K562 (cell line): ENCODE data around the gene IQCM. TPM values are rescaled to one million over a fixed set of nuclear protein-coding genes. Genes with fewer than 3 reads are reported as not detected.

Source experiments
- ATAC-seq: fragments of 200-7000 bp; cut with Tn5 transposase; 3 replicates; pipeline ENCODE4 v1.9.1; 2020; ENCODE audit warnings: moderate library complexity
- BruUV-seq: library from RNA; stranded (reverse); fragments of 400-500 nt; replicated peaks from 2 replicates; lab custom pipeline; 2021; lab: Mats Ljungman, UMichigan
- CTCF ChIA-PET: fragments of 300-600 bp; formaldehyde crosslinking; extraction: SDS; loops from one replicate; lab custom pipeline; 2021; ENCODE audit warnings: low intra/inter-chr PET ratio; lab: Yijun Ruan, JAX
- POLR2A ChIA-PET: fragments of 300-600, 350-650 bp; sonication (Branson Sonifier 250); formaldehyde crosslinking; extraction: SDS; loops from one replicate; lab custom pipeline; 2021; ENCODE audit warnings: antibody characterized with exemption, inconsistent platforms; lab: Yijun Ruan, JAX
- DNase-seq, 4 experiments: peaks; one replicate each; pipeline versions ENCODE4 v3.0.0 to v3.0.0-alpha.2; 2011 to 2018; ENCODE audit warnings: low spot score in 3 of 4, mixed read lengths in 3 of 4; ENCODE audit errors: extremely low read depth in 1 of 4
- FAIRE-seq: peaks from 2 replicates; lab custom pipeline; 2011; peaks lifted over from hg19 to GRCh38; lab: Jason Lieb, UNC
- H2AFZ ChIP-seq: 2 replicates; pipeline ENCODE4 v1.6.0; 2011; ENCODE audit warnings: low read depth, low read length, control low read depth, inconsistent platforms
- H3K27ac ChIP-seq: fragments of 200-600 bp; 3 replicates; pipeline ENCODE4 v1.8.0; 2011; ENCODE audit warnings: low read depth, mild to moderate bottlenecking, control low read depth, inconsistent platforms, low read length, moderate library complexity, mixed read lengths; ENCODE audit errors: extremely low read depth
- H3K27me3 ChIP-seq, 2 experiments: fragments of 300-600 bp in 1 of 2; 2 replicates in 1 of 2; 3 replicates in 1 of 2; pipeline versions ENCODE4 v1.6.0 to v1.8.0; 2011; ENCODE audit warnings: inconsistent platforms in 2 of 2, low read length in 2 of 2, mild to moderate bottlenecking in 1 of 2, mixed read lengths in 1 of 2, moderate library complexity in 1 of 2; ENCODE audit not compliant: control insufficient read depth in 2 of 2, insufficient read depth in 2 of 2
- H3K36me3 ChIP-seq: fragments of 300-600 bp; 3 replicates; pipeline ENCODE4 v1.8.0; 2011; ENCODE audit warnings: mild to moderate bottlenecking, low read length, inconsistent platforms; ENCODE audit not compliant: control insufficient read depth, insufficient read depth
- H3K4me1 ChIP-seq, 2 experiments: fragments of 200-600 bp in 1 of 2; replicated peaks in 1 of 2; 2 replicates in 1 of 2; 3 replicates in 1 of 2; pipeline versions ENCODE4 v1.5.1 to v1.8.0; 2011; ENCODE audit warnings: inconsistent platforms in 2 of 2, low read length in 2 of 2, mild to moderate bottlenecking in 1 of 2, mixed read lengths in 1 of 2, moderate library complexity in 1 of 2; ENCODE audit not compliant: control insufficient read depth in 2 of 2, insufficient read depth in 2 of 2
- H3K4me2 ChIP-seq: 2 replicates; pipeline ENCODE4 v1.6.1; 2011; ENCODE audit warnings: low read length, control low read depth, inconsistent platforms, mixed read lengths; ENCODE audit not compliant: insufficient read depth
- H3K4me3 ChIP-seq: fragments of 200-600 bp; sonication (generic), shearing (Covaris generic); 2 replicates; pipeline ENCODE4 v1.5.1; 2016; ENCODE audit warnings: control low read depth, inconsistent platforms
- H3K79me2 ChIP-seq: fragments of 200-600 bp; 3 replicates; pipeline ENCODE4 v1.8.0; 2011; ENCODE audit warnings: low read length, inconsistent platforms; ENCODE audit not compliant: control insufficient read depth, insufficient read depth
- H3K9ac ChIP-seq, 2 experiments: 2 replicates each; pipeline versions ENCODE4 v1.6.0 to v1.6.1; 2011; ENCODE audit warnings: low read depth in 2 of 2, low read length in 2 of 2, control low read depth in 1 of 2, inconsistent platforms in 1 of 2, mild to moderate bottlenecking in 1 of 2, mixed read lengths in 1 of 2; ENCODE audit not compliant: insufficient read depth in 1 of 2
- H3K9me1 ChIP-seq: one replicate; pipeline ENCODE4 v1.6.0; 2011; ENCODE audit warnings: inconsistent platforms, mild to moderate bottlenecking, low read length, moderate library complexity; ENCODE audit not compliant: control insufficient read depth, insufficient read depth
- H3K9me3 ChIP-seq: replicated peaks from 2 replicates; pipeline ENCODE4 v1.5.1; 2011; ENCODE audit warnings: low read depth, low read length, inconsistent platforms; ENCODE audit not compliant: control insufficient read depth, insufficient read depth
- H4K20me1 ChIP-seq: replicated peaks from 2 replicates; pipeline ENCODE4 v1.6.1; 2011; ENCODE audit warnings: low read length, inconsistent platforms, mixed read lengths; ENCODE audit not compliant: control insufficient read depth, insufficient read depth
- ARID3B ChIP-seq: fragments of 250-450 bp; sonication (Bioruptor Pico); IDR thresholded peaks from 2 replicates; pipeline ENCODE4 v1.4.0; 2020; ENCODE audit warnings: borderline replicate concordance
- CCNT2 ChIP-seq: IDR thresholded peaks from 2 replicates; pipeline ENCODE4 v1.6.1; 2011; ENCODE audit warnings: borderline replicate concordance, low read depth, mild to moderate bottlenecking, moderate library complexity, mixed read lengths, low read length; ENCODE audit not compliant: insufficient read length; ENCODE audit errors: extremely low read depth
- CREB3L1 ChIP-seq: fragments of 450-650 bp; IDR thresholded peaks from 2 replicates; pipeline ENCODE4 v1.6.1; 2014; ENCODE audit warnings: low read depth, mild to moderate bottlenecking, moderate library complexity, borderline replicate concordance
- NEUROD1 ChIP-seq: fragments of 150-350 bp; IDR thresholded peaks from 2 replicates; pipeline ENCODE4 v1.6.1; 2014; ENCODE audit warnings: borderline replicate concordance, low read length, low read depth; ENCODE audit not compliant: partially characterized antibody
- PBX2 ChIP-seq, 2 experiments: IDR thresholded peaks in 1 of 2; conservative IDR thresholded peaks in 1 of 2; 2 replicates each; pipeline ENCODE4 v1.6.1; 2016; ENCODE audit warnings: low read depth in 2 of 2, mild to moderate bottlenecking in 1 of 2, missing compliant biosample characterization in 1 of 2, missing genetic modification characterization in 1 of 2, moderate library complexity in 1 of 2
- YY1 ChIP-seq, 3 experiments: IDR thresholded peaks; 2 replicates each; pipeline ENCODE4 v1.6.1; 2011; ENCODE audit warnings: low read length in 2 of 3, mild to moderate bottlenecking in 2 of 3, moderate library complexity in 2 of 3, borderline replicate concordance in 1 of 3, control low read depth in 1 of 3, low read depth in 1 of 3; ENCODE audit not compliant: insufficient read depth in 3 of 3, insufficient replicate concordance in 2 of 3, control insufficient read depth in 1 of 3, insufficient read length in 1 of 3; ENCODE audit errors: extremely low read depth in 1 of 3
- ZNF77 ChIP-seq: fragments of 250-450 bp; sonication (Bioruptor Pico); IDR thresholded peaks from 2 replicates; pipeline ENCODE4 v1.5.0; 2020
- WGBS: fragments of 100-300 bp; shearing (Covaris generic); methylation state at CpG from one replicate; pipeline ENCODE4 v1.1.6; 2016; ENCODE audit warnings: low coverage, mixed read lengths; ENCODE audit not compliant: insufficient coverage; ENCODE audit errors: missing lambda C conversion rate; 5-methylcytosine and 5-hydroxymethylcytosine counted together
- in situ Hi-C: fragments of 300-500 bp; cut with MboI; formaldehyde crosslinking; loops from 4 replicates; pipeline ENCODE4 v1.15.0; 2018; ENCODE audit warnings: inconsistent platforms, mixed read lengths
- intact Hi-C: fragments of 100-400 bp; cut with micrococcal nuclease; formaldehyde crosslinking; loops from 2 replicates; pipeline ENCODE4 v1.14.2; 2022
- polyA plus RNA-seq, 8 experiments: library from polyadenylated mRNA; depleted of rRNA in 4 of 8; stranded (reverse) in 5 of 8; unstranded in 3 of 8; fragments of >200 nt; fragmentation: Nextera tagmentation in 2 of 8; fragmentation: Illumina TruSeq in 1 of 8; extraction: Ambion mirVana in 2 of 8; extraction: Trizol in 1 of 8; gene quantifications; 2 replicates each; pipeline versions ENCODE4 v1.2.1 to v1.2.3, GENCODE V29; 2011 to 2014; ENCODE audit warnings: inconsistent platforms in 1 of 8, missing spikeins in 1 of 8
- total RNA-seq, 7 experiments: library from RNA; depleted of rRNA in 6 of 7; stranded (reverse); fragments of >200 nt in 6 of 7; fragmentation: Illumina TruSeq in 2 of 7; extraction: Trizol in 2 of 7; gene quantifications; 2 replicates each; pipeline versions ENCODE4 v1.2.1 to v1.2.3, GENCODE V29; 2011 to 2021; ENCODE audit warnings: low replicate concordance in 1 of 7

Gene IQCM
- total and polyA plus RNA-seq, 9 of the 15 experiments (the other 6 are each of a cell fraction or from before 2014, with no cell fraction given) = not detected

GRCh38 chr4:149465955-149466354, 349.7 kb downstream of the IQCM start (continued):
- TF ChIP-seq ZNF77 (CRISPR knock-in tag) = no peak

GRCh38 chr4:149443537-149443936, 372.1 kb downstream of the IQCM start:
- intact Hi-C loops (no loop called here), in situ Hi-C loops (no loop called here)
- no TSS peak for BruUV-seq
- Histone ChIP-seq H3K9ac (no peak overlapping the region), H4K20me1 (no peaks in the 10 kb centered on the region), H3K36me3 (no peaks in the 10 kb centered on the region), H3K79me2 (no peaks in the 10 kb centered on the region), H3K27ac (no peak overlapping the region), H3K27me3 (no peaks in the 10 kb centered on the region), H3K4me3 (no peak overlapping the region), H3K9me1 (no peaks in the 10 kb centered on the region), H2AFZ (no peak overlapping the region), H3K9me3 (no peaks in the 10 kb centered on the region), H3K4me1 (no peaks in the 10 kb centered on the region), H3K4me2 (no peak overlapping the region)
- ChIA-PET POLR2A (no interaction called here), CTCF (no interaction called here)
- no peak for TF ChIP-seq CCNT2
- TF ChIP-seq NEUROD1 = no peak
- TF ChIP-seq ARID3B (CRISPR knock-in tag) = no peak
- TF ChIP-seq YY1 (IDR thresholded peaks at IDR 0.05; ENCODE audit: borderline replicate concordance in 1 of 3, control insufficient read depth in 1 of 3, extremely low read depth in 1 of 3, insufficient read depth in 3 of 3, insufficient read length in 1 of 3, insufficient replicate concordance in 2 of 3, low read depth in 1 of 3, low read length in 2 of 3) = no peak
- TF ChIP-seq CREB3L1 = no peak
- no peak for TF ChIP-seq PBX2 (CRISPR knock-in tag; IDR thresholded peaks at IDR 0.05; ENCODE audit: low read depth)
- no peak for TF ChIP-seq PBX2 (tag; conservative IDR thresholded peaks at IDR 0.05; ENCODE audit: low read depth)
- no peak for ATAC-seq
- no peak for FAIRE-seq
- no peak for DNase-seq
- 10% methylated on average over 2 of the region's 2 CpGs for WGBS
